Glomerular visceral epithelial cell (primary cell): ENCODE measurements around the gene TEX261.
"Not testable (repeated sequence)": the region's sequence is repeated elsewhere in the genome, so short reads cannot be mapped to it uniquely, and the experiment has no call there.

ENCODE experiments used
- DNase-seq: peaks from one replicate; pipeline ENCODE4 v3.0.0-alpha.2; 2016; ENCODE audit errors: extremely low spot score

Gene TEX261

GRCh38 chr2:70994699-70995425 is at the start of gene TEX261:
Gene TEX261 (minus strand): TSS chr2:70994873. CDS start chr2:70994757, 116 bp downstream.
- DNase-seq, result peak; percentile 88

- DNase-seq, result no peak
These were observed 49.1 kb upstream of the TEX261 start for GRCh38 chr2:71043531-71044407.

- DNase-seq, result no peak
These were observed 47.6 kb upstream of the TEX261 start for GRCh38 chr2:71042287-71042686.

GRCh38 chr2:71036296-71036695 is 41.6 kb upstream of the TEX261 start:
- DNase-seq, result not testable (repeated sequence)

GRCh38 chr2:71023553-71024243 is 29.0 kb upstream of the TEX261 start:
- DNase-seq, result peak; percentile 4

- DNase-seq, result not testable (repeated sequence)
These were observed 26.7 kb upstream of the TEX261 start for GRCh38 chr2:71021394-71021793.

GRCh38 chr2:71019989-71020388 is 25.3 kb upstream of the TEX261 start:
- DNase-seq, result not testable (repeated sequence)

GRCh38 chr2:71018625-71019024 is 24.0 kb upstream of the TEX261 start:
- no peak for DNase-seq

GRCh38 chr2:71011786-71012185 is 17.1 kb upstream of the TEX261 start:
- not testable (repeated sequence) for DNase-seq

- DNase-seq, result no peak
These were observed 13.7 kb upstream of the TEX261 start for GRCh38 chr2:71008342-71008741.

- no peak for DNase-seq
These were observed 12.5 kb upstream of the TEX261 start for GRCh38 chr2:71006955-71007799.

GRCh38 chr2:71006323-71006722 is 11.7 kb upstream of the TEX261 start:
- DNase-seq, result no peak

- no peak for DNase-seq
These were observed 10.9 kb upstream of the TEX261 start for GRCh38 chr2:71005271-71006202.

- DNase-seq, result no peak
These were observed 10.2 kb upstream of the TEX261 start for GRCh38 chr2:71004857-71005256.

GRCh38 chr2:71003966-71004755 is 9.5 kb upstream of the TEX261 start:
- no peak for DNase-seq

- DNase-seq, result no peak
These were observed 8.7 kb upstream of the TEX261 start for GRCh38 chr2:71003396-71003795.

- DNase-seq, result no peak
These were observed 7.4 kb upstream of the TEX261 start for GRCh38 chr2:71001981-71002570.

GRCh38 chr2:71001592-71001927 is 6.9 kb upstream of the TEX261 start:
- no peak for DNase-seq
